GM19395 (cell line): Measurements from ENCODE around the gene SLC24A2.
"Not testable (repeated sequence)": the region's sequence is repeated elsewhere in the genome, so short reads cannot be mapped to it uniquely, and the experiment has no call there.

Experiments
- ATAC-seq: cut with Tn5 transposase; IDR thresholded peaks from one replicate; pipeline ENCODE4 v1.9.1; 2021; ENCODE audit warnings: mild to moderate bottlenecking, moderate library complexity; ENCODE audit not compliant: unreplicated experiment

Gene SLC24A2

GRCh38 chr9:19788614-19789271, at the start of gene SLC24A2:
SLC24A2 (minus strand) TSS chr9:19789037.
- ATAC-seq: no peak

- not testable (repeated sequence) for ATAC-seq
Observed at GRCh38 chr9:19833331-19833730, 44.5 kb upstream of the SLC24A2 start.

DNA sequence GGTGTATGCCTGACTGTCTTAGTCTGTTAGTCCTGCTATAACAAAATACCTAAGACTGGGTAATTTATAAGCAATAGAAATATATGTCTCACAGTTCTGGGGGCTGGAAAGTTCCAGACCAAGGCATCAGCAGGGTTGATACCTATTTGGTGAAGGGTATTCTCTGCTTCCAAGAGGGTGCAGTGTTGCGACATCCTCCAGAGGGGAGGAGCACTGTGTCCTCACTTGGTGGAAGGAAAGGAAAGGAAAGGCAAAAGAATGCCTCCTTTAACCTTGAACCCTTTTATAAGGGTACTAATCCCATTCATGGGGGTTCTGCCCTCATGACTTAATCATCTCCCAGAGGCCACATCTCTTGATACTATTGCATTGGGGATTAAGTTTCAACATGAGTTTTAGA, 42.0 kb upstream of the SLC24A2 start:
- ATAC-seq: no peak

DNA sequence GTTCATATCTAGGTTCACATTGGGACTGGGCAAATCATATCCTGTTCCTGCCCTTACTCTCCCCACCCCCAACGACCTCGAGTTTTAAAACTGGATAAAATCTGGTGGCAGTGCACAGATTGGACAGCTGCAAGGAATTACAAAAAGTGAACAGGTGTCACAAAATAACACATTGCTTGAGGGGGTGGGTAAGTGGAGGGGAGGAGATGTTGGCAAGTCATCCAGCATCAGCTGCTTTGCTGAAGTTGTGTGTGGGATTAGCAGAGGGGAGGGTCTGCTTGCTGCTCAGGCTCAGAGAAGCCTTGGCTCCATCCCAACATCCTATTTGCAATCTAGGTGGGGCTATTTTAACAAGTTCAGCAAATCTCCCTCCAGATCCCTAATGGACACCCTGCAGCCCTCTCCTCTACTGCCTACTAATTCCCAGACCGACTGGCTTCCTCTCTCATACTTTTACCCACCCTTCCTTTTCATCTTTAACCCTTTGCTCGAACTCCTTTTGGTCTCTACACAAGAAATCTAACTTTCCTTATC, 39.8 kb upstream of the SLC24A2 start:
- no peak for ATAC-seq

- ATAC-seq: no peak
Observed at GRCh38 chr9:19816769-19817168, 27.9 kb upstream of the SLC24A2 start.

GRCh38 chr9:19812194-19812593, 23.4 kb upstream of the SLC24A2 start:
- no peak for ATAC-seq

DNA sequence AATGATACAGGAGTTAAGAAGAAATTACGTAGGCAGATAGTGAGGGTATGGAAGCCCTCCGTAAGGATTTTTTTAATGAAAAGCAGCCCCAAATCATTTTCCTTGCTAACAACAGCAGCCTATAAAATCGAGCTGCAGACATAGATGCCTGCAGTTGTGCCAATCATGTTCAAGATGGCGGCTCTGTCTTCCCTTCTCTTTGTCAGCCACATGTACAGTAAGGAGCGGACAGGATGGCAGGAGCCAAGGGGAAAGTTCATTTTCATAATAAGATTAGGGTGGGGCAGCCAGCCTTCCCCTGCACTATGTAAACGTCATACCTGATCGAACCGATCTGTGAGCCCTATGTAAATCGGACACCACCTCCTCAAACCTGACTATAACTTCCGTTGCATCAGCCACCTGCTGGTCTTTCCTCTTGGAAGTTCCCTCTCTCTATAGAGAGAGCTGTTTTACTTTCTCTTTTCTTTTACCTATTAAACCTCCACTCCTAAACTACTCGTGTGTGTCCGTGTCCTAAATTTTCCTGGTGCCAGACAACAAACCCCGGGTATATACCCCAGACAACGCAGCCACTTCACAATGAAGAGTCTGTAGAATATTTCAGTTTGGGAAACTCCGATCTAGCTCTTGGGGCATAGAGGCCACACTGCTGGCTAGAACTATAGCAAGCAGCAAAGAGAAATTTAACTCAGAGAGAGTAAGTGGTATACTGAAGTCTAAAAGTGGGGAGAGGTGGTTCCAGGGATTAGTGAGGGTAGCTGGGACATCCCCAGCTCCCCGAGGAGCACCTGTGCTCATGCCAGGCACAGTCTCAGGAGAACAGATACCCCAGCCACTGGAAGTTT, 20.8 kb upstream of the SLC24A2 start:
- ATAC-seq: no peak

DNA sequence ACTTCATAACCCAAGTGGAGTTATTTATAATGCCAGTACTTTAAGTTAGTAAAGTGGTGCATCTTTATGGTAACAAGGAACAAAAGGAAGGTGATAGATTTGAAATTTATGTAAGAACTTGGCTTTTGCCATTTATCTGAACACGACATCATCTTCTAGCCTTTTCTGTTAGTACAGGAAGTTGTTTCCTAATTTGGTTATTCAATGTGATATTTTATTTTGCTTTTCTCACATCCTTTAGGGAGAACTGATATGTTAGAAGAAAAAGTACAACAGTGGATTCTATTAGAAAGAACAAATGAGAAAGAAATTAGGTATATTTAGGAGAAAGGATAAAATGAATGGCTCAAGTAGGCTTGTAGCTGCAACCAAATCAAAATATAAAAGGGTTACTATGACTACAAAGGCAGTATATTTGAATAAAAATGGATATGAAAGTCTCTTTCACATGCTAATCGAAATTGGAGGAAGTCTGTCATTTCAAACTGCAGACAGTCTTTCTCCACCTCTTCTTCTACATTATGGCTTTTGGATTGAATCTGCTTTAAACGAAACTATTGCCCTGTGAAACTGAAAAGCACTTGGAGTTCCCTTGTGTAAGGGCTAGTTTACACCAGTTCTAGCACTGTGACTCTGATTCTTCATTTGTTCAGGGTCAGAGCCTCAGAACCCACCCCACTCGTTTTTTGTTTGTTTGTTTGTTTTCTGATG, 18.5 kb upstream of the SLC24A2 start:
- ATAC-seq: no peak

DNA sequence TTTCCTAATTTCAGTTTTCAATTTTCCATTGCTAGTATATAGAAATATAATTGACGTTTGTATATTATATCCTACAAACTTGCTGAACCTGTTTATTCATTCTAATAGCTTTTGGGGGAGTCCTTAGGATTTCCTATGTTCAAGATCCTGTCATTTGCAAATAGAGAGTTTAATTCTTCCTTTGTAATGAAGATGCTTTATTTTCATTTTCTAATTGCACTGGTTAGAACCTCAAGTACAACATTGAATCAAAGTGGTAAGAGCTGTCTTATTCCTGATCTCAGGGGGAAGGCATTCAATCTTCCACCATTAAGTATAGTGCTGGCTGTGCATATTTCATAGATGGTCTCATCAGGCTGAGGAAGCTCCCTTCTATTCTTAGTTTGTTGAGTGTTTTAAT, 15.6 kb upstream of the SLC24A2 start:
- ATAC-seq: no peak

DNA sequence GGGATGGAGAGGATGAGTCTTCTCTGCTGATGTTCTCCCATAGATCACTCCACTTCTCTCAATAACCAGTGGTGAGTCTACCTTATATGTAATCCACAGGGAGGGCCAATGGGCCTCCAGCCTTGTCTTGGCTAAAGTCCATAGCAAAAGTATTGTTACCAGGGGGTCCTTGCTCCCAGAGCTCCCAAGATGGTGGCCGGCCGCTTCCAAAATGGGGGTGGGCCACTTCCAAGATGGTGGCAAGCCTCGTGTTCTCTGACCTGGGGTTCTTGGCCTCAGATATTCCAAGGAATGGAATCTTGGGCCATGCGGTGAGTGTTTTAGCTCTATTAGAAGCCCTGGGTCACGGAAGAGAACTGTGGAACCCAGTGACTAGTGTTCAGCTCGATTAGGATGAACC, 12.0 kb upstream of the SLC24A2 start:
- ATAC-seq: no peak

DNA sequence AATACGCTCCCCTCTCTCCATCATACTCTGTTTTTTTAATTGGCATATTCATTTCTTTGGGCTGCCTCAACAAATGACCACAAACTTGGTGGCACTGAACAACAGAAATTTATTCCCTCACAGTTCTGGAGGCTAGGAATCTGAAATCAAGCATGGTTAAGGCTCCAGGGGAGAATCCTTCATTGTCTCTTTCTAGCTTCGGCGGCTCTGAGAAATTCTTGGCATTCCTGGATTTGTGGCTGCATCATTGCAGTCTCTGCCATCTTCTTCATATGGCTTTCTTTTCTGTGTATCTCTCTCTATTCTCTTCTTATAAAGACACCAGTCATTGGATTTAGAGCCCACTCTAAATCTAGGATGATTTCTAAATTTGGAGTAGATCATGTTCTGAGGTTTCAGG, 10.9 kb upstream of the SLC24A2 start:
- no peak for ATAC-seq

GRCh38 chr9:19788152-19788551, 685 bp downstream of the SLC24A2 start:
- no peak for ATAC-seq

GRCh38 chr9:19787672-19788071, 1.2 kb downstream of the SLC24A2 start:
- ATAC-seq: no peak

DNA sequence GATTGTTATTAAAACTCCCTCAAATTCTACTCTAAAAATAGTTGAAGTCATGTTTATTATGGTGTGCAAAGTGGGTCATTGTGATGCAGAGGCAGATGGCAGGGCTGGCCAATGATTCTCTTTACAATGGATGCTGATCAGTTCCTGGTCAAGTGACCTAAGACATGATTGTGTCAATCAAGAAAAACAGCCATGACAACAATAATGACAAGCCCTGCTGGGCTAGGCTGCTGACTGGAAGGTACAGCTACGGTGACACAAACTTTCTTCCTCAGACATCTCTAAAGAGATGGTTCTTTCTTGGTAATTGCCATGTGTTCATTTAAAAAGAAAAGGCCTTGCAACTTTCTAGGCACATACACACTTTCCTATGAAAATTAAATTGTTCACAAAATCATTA, 3.6 kb downstream of the SLC24A2 start:
- ATAC-seq: no peak

DNA sequence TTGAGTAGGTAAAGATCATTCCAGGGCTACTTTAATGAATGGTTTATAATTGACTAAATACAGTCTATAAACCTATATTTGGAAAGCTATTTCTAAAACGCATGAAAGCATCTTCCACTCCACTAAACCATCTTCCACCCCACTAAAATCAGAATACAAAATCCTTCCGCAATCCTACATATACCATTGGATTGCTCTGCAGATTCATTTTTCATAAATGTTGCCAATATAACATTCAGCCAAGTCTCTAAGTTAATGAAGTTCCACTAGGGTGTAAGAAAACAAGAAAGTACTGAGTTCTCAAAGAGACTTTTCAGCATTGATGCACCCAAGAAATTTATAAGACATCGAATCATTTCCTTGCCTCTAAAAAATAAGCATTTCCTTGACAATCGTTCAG, 4.7 kb downstream of the SLC24A2 start:
- ATAC-seq: no peak

DNA sequence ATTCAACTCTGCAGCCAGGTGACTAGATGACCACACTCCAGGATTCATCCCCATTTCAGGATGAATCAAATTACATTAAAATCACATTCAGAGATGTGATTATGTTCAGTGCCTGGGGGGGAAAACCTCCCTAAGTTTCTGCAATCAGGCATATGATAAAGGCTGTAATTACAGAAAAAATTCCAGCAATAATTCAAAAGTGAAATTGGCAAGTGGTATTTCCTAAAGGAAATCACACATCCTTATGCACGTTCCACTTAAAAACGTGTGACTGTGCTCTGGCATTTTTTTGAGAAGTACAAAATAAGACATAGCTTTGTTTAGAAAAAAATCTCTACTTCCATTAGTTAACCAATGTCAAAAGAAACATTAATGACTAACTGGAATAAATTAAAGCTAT, 5.3 kb downstream of the SLC24A2 start:
- ATAC-seq: no peak

GRCh38 chr9:19782005-19782404, 6.8 kb downstream of the SLC24A2 start:
- ATAC-seq: no peak

DNA sequence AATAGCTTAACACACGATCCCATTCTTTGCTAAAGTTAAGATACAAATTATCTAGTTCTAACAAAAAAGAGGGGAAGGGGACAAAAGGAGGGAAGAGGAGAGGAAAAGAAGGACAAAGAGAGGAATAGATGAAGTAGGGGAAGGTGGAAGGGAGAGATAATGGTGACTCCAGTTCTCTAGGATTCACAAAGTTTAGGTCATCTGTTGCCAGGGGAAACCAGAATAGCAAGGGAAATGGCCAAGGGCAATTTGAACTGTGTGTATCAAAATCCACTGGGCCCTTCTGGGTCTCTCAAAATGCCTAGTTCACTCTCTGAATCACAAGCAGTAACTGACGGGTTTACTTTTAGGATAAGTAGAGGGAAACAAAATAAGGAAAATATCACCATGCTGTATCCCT, 7.6 kb downstream of the SLC24A2 start:
- ATAC-seq: no peak

DNA sequence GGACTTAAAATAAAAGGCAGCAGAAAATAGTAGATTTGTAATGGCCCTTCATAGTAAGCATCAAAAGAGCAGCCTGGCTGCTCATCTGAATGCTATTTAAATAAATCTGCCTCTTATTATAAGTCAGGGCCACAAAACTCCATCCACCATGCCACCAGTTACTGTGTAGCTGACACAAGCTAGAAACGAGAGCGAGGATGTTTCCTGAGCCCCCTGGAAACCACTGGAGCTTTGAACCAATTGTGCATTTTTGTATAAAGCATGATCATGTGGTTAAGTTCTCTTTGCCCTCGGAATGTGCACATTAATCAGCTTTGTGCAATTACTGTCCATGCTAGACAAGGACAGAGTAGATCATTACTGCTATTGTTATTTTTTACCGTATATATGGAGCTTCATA, 17.4 kb downstream of the SLC24A2 start:
- no peak for ATAC-seq

- no peak for ATAC-seq
Observed at GRCh38 chr9:19770973-19771372, 17.9 kb downstream of the SLC24A2 start.

DNA sequence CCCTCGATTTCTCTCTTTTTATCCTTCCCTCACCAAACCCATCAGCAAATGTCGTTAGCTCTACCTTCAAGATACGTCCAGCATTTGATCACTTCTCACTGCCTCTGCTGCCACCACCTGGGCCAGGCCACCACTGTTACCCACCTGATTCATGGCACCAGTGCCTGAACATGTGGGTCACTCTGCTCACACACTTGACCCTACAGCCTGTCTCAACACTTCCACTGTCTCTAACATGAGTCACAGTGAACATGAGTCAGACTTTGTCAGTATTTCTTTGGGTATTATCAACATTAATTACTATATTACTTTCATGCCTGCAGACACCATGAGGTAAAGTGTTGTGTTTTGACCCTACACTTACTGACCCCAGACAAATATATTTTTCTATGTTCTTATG, 19.6 kb downstream of the SLC24A2 start:
- ATAC-seq: no peak

GRCh38 chr9:19768798-19769197, 20.0 kb downstream of the SLC24A2 start:
- no peak for ATAC-seq
